ENCODE results near the gene RYR2. TPM values are rescaled to one million over a fixed set of nuclear protein-coding genes. Genes with fewer than 3 reads are reported as not detected.

The RYR2 gene
- total RNA-seq, 6 experiments from 2014 or later, result 0.02 to 0.43 (median 0.16) TPM

- ATAC-seq, result peak; percentile 91 to 97 (median 96)
- Histone ChIP-seq H3K4me1 (peaks cover 0 to 17% (median 1%) of the 10 kb centered on the region in 4 donors), H3K4me3 (no peak overlapping the region), H3K36me3 (no peaks in the 10 kb centered on the region), H3K27ac (no peak overlapping the region), H3K9me3 (no peaks in the 10 kb centered on the region), H3K27me3 (no peaks in the 10 kb centered on the region)
- peak in 1 of 3 donors; percentile 42 for DNase-seq
- TF ChIP-seq POLR2A (IDR thresholded peaks at IDR 0.05), result no peak
- TF ChIP-seq, protein P1, sequence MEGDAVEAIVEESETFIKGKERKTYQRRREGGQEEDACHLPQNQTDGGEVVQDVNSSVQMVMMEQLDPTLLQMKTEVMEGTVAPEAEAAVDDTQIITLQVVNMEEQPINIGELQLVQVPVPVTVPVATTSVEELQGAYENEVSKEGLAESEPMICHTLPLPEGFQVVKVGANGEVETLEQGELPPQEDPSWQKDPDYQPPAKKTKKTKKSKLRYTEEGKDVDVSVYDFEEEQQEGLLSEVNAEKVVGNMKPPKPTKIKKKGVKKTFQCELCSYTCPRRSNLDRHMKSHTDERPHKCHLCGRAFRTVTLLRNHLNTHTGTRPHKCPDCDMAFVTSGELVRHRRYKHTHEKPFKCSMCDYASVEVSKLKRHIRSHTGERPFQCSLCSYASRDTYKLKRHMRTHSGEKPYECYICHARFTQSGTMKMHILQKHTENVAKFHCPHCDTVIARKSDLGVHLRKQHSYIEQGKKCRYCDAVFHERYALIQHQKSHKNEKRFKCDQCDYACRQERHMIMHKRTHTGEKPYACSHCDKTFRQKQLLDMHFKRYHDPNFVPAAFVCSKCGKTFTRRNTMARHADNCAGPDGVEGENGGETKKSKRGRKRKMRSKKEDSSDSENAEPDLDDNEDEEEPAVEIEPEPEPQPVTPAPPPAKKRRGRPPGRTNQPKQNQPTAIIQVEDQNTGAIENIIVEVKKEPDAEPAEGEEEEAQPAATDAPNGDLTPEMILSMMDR (IDR thresholded peaks at IDR 0.05), result no peak
- WGBS (ENCODE audit: insufficient coverage, low coverage, low lambda C conversion rate, missing lambda C conversion rate), result 40% methylated on average over 4 of the region's 4 CpGs
- intact Hi-C loops (cut with DNase I), result no loop called here
Measured at GRCh38 chr1:237745545-237745944, 703.6 kb downstream of the RYR2 start.

GRCh38 chr1:237748171-237748960, 706.4 kb downstream of the RYR2 start:
- Histone ChIP-seq H3K36me3 (no peaks in the 10 kb centered on the region), H3K4me3 (no peak overlapping the region), H3K27ac (no peak overlapping the region), H3K27me3 (no peaks in the 10 kb centered on the region), H3K9me3 (no peaks in the 10 kb centered on the region), H3K4me1 (peaks cover 0 to 28% (median 7%) of the 10 kb centered on the region in 4 donors)
- ATAC-seq (peak in 1 of 4 donors; percentile 24), DNase-seq (no peak)
- intact Hi-C loops (cut with DNase I), result no loop called here
- no peak for TF ChIP-seq POLR2A (IDR thresholded peaks at IDR 0.05)
- TF ChIP-seq, protein P1 (IDR thresholded peaks at IDR 0.05), result no peak
- 20% methylated on average over 2 of the region's 2 CpGs for WGBS (ENCODE audit: insufficient coverage, low coverage, low lambda C conversion rate, missing lambda C conversion rate)

- H3K4me1 ChIP-seq, result peaks cover 0 to 34% (median 7%) of the 10 kb centered on the region in 4 donors
- ATAC-seq (no peak), DNase-seq (no peak)
- intact Hi-C loops (cut with DNase I), result no loop called here
- no peak overlapping the region for H3K27ac ChIP-seq
- TF ChIP-seq, protein P1 (IDR thresholded peaks at IDR 0.05), result no peak
- no peak for TF ChIP-seq POLR2A (IDR thresholded peaks at IDR 0.05)
- H3K9me3 ChIP-seq, result no peaks in the 10 kb centered on the region
- H3K27me3 ChIP-seq, result no peaks in the 10 kb centered on the region
- no peaks in the 10 kb centered on the region for H3K36me3 ChIP-seq
- no peak overlapping the region for H3K4me3 ChIP-seq
- WGBS (ENCODE audit: insufficient coverage, low coverage, low lambda C conversion rate, missing lambda C conversion rate), result 60% methylated on average over 1 of the region's 1 CpG
Measured at GRCh38 chr1:237749122-237749521, 707.1 kb downstream of the RYR2 start.

DNA sequence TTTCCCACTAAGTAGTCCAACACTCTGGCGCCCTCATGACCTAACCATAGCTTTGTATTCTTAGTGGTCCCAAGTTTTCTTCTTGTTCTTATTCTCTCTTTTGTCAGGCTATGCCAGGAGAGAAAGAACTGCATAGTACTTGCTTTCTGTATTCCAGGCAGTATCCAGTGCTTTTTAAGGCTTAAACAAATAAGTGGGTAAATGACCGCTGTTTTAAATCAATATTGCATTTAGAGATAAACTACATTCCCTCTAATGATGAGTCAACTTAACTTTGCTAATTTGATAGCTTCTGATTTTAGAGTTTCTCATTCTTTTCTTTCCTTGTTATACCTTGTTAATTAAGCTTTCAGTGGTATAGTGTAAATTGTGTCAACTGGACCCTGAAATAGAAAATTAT, 709.1 kb downstream of the RYR2 start:
- TF ChIP-seq, protein P1 (IDR thresholded peaks at IDR 0.05), result no peak
- no peak for TF ChIP-seq POLR2A (IDR thresholded peaks at IDR 0.05)
- Histone ChIP-seq H3K27ac (peak overlapping the region in 1 of 3 donors; percentile 15), H3K4me1 (peaks cover 0 to 27% (median 7%) of the 10 kb centered on the region in 4 donors), H3K4me3 (no peak overlapping the region), H3K27me3 (no peaks in the 10 kb centered on the region), H3K36me3 (no peaks in the 10 kb centered on the region), H3K9me3 (no peaks in the 10 kb centered on the region)
- intact Hi-C loops (cut with DNase I), result no loop called here
- DNase-seq (no peak), ATAC-seq (peak; percentile 87 to 97 (median 91))
- WGBS (ENCODE audit: insufficient coverage, low coverage, low lambda C conversion rate, missing lambda C conversion rate), result 29% methylated on average over 2 of the region's 2 CpGs
